HG02840 (cell line): Measurements from ENCODE around the gene ASCC1.
"Not testable (repeated sequence)": the region's sequence is repeated elsewhere in the genome, so short reads cannot be mapped to it uniquely, and the experiment has no call there.

Experiments used
- ATAC-seq: cut with Tn5 transposase; IDR thresholded peaks from one replicate; pipeline ENCODE4 v1.9.1; 2021; ENCODE audit warnings: mild to moderate bottlenecking, moderate library complexity, moderate number of reproducible peaks; ENCODE audit not compliant: unreplicated experiment, low FRiP score

Gene ASCC1

GRCh38 chr10:72223743-72224101, 7.6 kb upstream of the ASCC1 start:
- no peak for ATAC-seq

- ATAC-seq = no peak
These were observed 5.2 kb upstream of the ASCC1 start for GRCh38 chr10:72221278-72221677.

- ATAC-seq = no peak
These were observed 4.6 kb upstream of the ASCC1 start for GRCh38 chr10:72220637-72221036.

- ATAC-seq = no peak
These were observed 3.2 kb upstream of the ASCC1 start for GRCh38 chr10:72219235-72219814.

GRCh38 chr10:72218726-72219125, 2.6 kb upstream of the ASCC1 start:
- ATAC-seq = no peak

- ATAC-seq = no peak
These were observed 2.2 kb upstream of the ASCC1 start for GRCh38 chr10:72218325-72218724.

GRCh38 chr10:72211832-72212231, 4.2 kb downstream of the ASCC1 start:
- ATAC-seq = not testable (repeated sequence)

- ATAC-seq = not testable (repeated sequence)
These were observed 4.7 kb downstream of the ASCC1 start for GRCh38 chr10:72211381-72211780.

GRCh38 chr10:72208526-72208925, 7.5 kb downstream of the ASCC1 start:
- ATAC-seq = not testable (repeated sequence)

GRCh38 chr10:72206511-72207229, 9.4 kb downstream of the ASCC1 start:
- no peak for ATAC-seq

- ATAC-seq = no peak
These were observed 11.4 kb downstream of the ASCC1 start for GRCh38 chr10:72204724-72205123.

GRCh38 chr10:72204296-72204695, 11.8 kb downstream of the ASCC1 start:
- no peak for ATAC-seq

- ATAC-seq = no peak
These were observed 14.8 kb downstream of the ASCC1 start for GRCh38 chr10:72201293-72201692.

- no peak for ATAC-seq
These were observed 15.2 kb downstream of the ASCC1 start for GRCh38 chr10:72200883-72201282.

- ATAC-seq = no peak
These were observed 21.1 kb downstream of the ASCC1 start for GRCh38 chr10:72194949-72195348.

GRCh38 chr10:72186982-72187330, 29.1 kb downstream of the ASCC1 start:
- no peak for ATAC-seq

- ATAC-seq = no peak
These were observed 29.7 kb downstream of the ASCC1 start for GRCh38 chr10:72186258-72186981.

GRCh38 chr10:72184156-72184555, 31.9 kb downstream of the ASCC1 start:
- ATAC-seq = no peak

- ATAC-seq = no peak
These were observed 38.6 kb downstream of the ASCC1 start for GRCh38 chr10:72177454-72177853.

- ATAC-seq = no peak
These were observed 39.4 kb downstream of the ASCC1 start for GRCh38 chr10:72176701-72177100.

- ATAC-seq = no peak
These were observed 40.9 kb downstream of the ASCC1 start for GRCh38 chr10:72175149-72175548.

- no peak for ATAC-seq
These were observed 41.8 kb downstream of the ASCC1 start for GRCh38 chr10:72174297-72174662.
